Measurements from ENCODE around the gene ENGASE. TPM values are rescaled to one million over a fixed set of nuclear protein-coding genes. Genes with fewer than 3 reads are reported as not detected.

Gene ENGASE
- polyA plus RNA-seq, 1 of the 3 experiments (the other 2 are of a cell fraction) = 30.1 TPM

DNA sequence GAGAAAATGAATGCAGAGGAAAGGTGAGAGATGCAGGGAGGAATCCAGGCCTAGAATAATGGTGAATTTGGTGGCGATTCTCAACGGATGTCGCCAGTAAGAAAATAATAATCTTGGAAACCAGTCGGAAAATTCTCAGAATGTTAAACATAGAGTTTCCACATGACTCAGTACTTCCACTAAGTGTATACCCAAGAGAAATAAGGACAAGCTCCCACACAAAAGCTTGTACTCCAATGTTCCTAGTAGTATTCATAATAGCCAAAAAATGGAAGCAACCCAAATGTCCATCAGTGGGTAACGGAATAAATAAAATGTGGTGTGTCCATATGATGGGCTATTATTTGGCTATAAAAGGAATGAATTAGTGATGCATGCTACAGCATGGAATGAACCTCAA is 19.4 kb upstream of the ENGASE start:
- Histone ChIP-seq H2AFZ (ENCODE audit: low read depth) (no peak overlapping the region), H3K9me2 (no peaks in the 10 kb centered on the region), H3K27ac (ENCODE audit: low read depth in 2 of 2, low read length in 1 of 2) (no peak overlapping the region), H3K36me3 (replicated peaks in 1 of 2; ENCODE audit: control insufficient read depth in 1 of 2, insufficient read depth in 2 of 2, low read length in 1 of 2) (no peaks in the 10 kb centered on the region), H3K9ac (no peak overlapping the region), H3F3A (replicated peaks; ENCODE audit: insufficient read depth) (no peaks in the 10 kb centered on the region), H3K27me3 (ENCODE audit: insufficient read depth) (no peaks in the 10 kb centered on the region), H3K4me2 (no peak overlapping the region), H3K4me3 (ENCODE audit: low read depth in 2 of 2, low read length in 1 of 2) (no peak overlapping the region), H4K20me1 (ENCODE audit: insufficient read depth) (no peaks in the 10 kb centered on the region), H3K9me3 (no peaks in the 10 kb centered on the region), H3K4me1 (ENCODE audit: control insufficient read depth in 1 of 2, insufficient read depth in 2 of 2, low read depth in 1 of 2, low read length in 1 of 2) (no peaks in the 10 kb centered on the region), H3K79me2 (ENCODE audit: insufficient read depth) (no peaks in the 10 kb centered on the region)
- ChIA-PET CTCF (interaction anchor here (2.2 to 25.7 kb wide), 5 partner anchors 10 to 337 kb away, joined by 5 to 529 read pairs (median 12); partner anchors contain the start of gene C1QTNF1), POLR2A (no interaction called here)
- no peak for DNase-seq
- no peak for TF ChIP-seq FOXJ3 (CRISPR knock-in tag; IDR thresholded peaks at IDR 0.05)
- no peak for TF ChIP-seq JUND (IDR thresholded peaks at IDR 0.05)
- TF ChIP-seq GABPA (IDR thresholded peaks at IDR 0.05; ENCODE audit: low read depth) = no peak
- TF ChIP-seq YY1 (IDR thresholded peaks at IDR 0.05; ENCODE audit: low read depth) = no peak
- TF ChIP-seq GATA2 (CRISPR knock-in tag; IDR thresholded peaks at IDR 0.05) = no peak
- no peak for TF ChIP-seq EZH2phosphoT487 (IDR thresholded peaks at IDR 0.05; ENCODE audit: borderline replicate concordance, low read depth)
- no peak for TF ChIP-seq NRF1 (IDR thresholded peaks at IDR 0.05; ENCODE audit: low read depth, low read length)
- TF ChIP-seq MEF2A (IDR thresholded peaks at IDR 0.05; ENCODE audit: borderline replicate concordance, low read depth) = no peak
- no peak for TF ChIP-seq RFX5 (IDR thresholded peaks at IDR 0.05; ENCODE audit: low read length)
- TF ChIP-seq TCF12 (IDR thresholded peaks at IDR 0.05) = no peak
- TF ChIP-seq CHD2 (IDR thresholded peaks at IDR 0.05; ENCODE audit: low read length, partially characterized antibody) = no peak
- TF ChIP-seq NFIC (IDR thresholded peaks at IDR 0.05; ENCODE audit: borderline replicate concordance) = no peak
- WGBS (ENCODE audit: low lambda C conversion rate) = 80% methylated on average over 5 of the region's 5 CpGs

DNA sequence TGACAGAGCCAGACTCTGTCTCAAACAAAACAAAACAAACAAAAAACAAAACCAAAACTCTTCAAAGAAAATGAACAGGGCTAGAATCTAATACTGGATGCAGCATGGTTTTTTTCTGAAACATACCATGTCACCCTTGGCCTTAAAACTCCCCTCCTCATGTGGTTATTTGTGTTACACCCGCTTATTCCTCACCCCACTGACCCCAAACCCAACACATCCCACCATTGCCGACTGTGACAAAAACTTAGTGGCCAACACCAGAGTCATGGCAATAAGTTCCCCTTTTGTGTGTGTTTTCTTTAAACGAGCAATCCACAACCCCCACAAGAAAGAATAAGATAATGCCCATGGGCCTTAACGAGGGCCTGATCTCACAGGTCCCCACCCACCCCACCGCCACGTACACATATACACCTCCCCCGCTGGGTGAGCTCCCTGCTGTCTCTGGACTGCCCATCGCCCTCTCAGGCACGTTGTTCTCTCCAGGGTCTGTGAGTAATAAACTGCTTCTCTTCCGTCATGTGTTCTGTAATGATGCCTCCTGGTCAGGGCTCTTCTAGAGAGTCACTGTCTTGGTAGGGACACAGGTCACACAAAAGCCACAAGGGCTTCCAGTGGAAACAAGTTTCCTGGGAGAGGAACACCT is 16.8 kb upstream of the ENGASE start:
- no peak overlapping the region for H3K27ac ChIP-seq (ENCODE audit: low read depth in 2 of 2, low read length in 1 of 2)
- H3K79me2 ChIP-seq (ENCODE audit: insufficient read depth) = no peaks in the 10 kb centered on the region
- H3K9me2 ChIP-seq = no peaks in the 10 kb centered on the region
- H3K4me1 ChIP-seq (ENCODE audit: control insufficient read depth in 1 of 2, insufficient read depth in 2 of 2, low read depth in 1 of 2, low read length in 1 of 2) = no peaks in the 10 kb centered on the region
- no peak overlapping the region for H3K9ac ChIP-seq
- H3K9me3 ChIP-seq = no peaks in the 10 kb centered on the region
- TF ChIP-seq, protein P1, sequence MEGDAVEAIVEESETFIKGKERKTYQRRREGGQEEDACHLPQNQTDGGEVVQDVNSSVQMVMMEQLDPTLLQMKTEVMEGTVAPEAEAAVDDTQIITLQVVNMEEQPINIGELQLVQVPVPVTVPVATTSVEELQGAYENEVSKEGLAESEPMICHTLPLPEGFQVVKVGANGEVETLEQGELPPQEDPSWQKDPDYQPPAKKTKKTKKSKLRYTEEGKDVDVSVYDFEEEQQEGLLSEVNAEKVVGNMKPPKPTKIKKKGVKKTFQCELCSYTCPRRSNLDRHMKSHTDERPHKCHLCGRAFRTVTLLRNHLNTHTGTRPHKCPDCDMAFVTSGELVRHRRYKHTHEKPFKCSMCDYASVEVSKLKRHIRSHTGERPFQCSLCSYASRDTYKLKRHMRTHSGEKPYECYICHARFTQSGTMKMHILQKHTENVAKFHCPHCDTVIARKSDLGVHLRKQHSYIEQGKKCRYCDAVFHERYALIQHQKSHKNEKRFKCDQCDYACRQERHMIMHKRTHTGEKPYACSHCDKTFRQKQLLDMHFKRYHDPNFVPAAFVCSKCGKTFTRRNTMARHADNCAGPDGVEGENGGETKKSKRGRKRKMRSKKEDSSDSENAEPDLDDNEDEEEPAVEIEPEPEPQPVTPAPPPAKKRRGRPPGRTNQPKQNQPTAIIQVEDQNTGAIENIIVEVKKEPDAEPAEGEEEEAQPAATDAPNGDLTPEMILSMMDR (IDR thresholded peaks at IDR 0.05) = no peak
- H3F3A ChIP-seq (replicated peaks; ENCODE audit: insufficient read depth) = no peaks in the 10 kb centered on the region
- no peak for DNase-seq
- ChIA-PET POLR2A (no interaction called here), CTCF (interaction anchor here (0.9 to 25.7 kb wide), 5 partner anchors 16 to 335 kb away, joined by 3 to 529 read pairs (median 5); no protein-coding TSS in a partner anchor)
- WGBS (ENCODE audit: low lambda C conversion rate) = 72% methylated on average over 10 of the region's 10 CpGs
- H3K27me3 ChIP-seq (ENCODE audit: insufficient read depth) = no peaks in the 10 kb centered on the region
- H4K20me1 ChIP-seq (ENCODE audit: insufficient read depth) = no peaks in the 10 kb centered on the region
- no peak overlapping the region for H3K4me2 ChIP-seq
- no peaks in the 10 kb centered on the region for H3K36me3 ChIP-seq (replicated peaks in 1 of 2; ENCODE audit: control insufficient read depth in 1 of 2, insufficient read depth in 2 of 2, low read length in 1 of 2)
- H2AFZ ChIP-seq (ENCODE audit: low read depth) = no peak overlapping the region
- H3K4me3 ChIP-seq (ENCODE audit: low read depth in 2 of 2, low read length in 1 of 2) = no peak overlapping the region
